Measurements from ENCODE around the gene TOLLIP.
A peak's percentile ranks its signal among the peaks of the same experiment; 100 is the strongest.
"Not testable (repeated sequence)": the region's sequence is repeated elsewhere in the genome, so short reads cannot be mapped to it uniquely, and the experiment has no call there.

The TOLLIP gene

GRCh38 chr11:1279674-1280055 lies 29.8 kb downstream of the TOLLIP start:
- no peak for DNase-seq

- DNase-seq = no peak
These were observed 30.4 kb downstream of the TOLLIP start for GRCh38 chr11:1278766-1279673.

DNA sequence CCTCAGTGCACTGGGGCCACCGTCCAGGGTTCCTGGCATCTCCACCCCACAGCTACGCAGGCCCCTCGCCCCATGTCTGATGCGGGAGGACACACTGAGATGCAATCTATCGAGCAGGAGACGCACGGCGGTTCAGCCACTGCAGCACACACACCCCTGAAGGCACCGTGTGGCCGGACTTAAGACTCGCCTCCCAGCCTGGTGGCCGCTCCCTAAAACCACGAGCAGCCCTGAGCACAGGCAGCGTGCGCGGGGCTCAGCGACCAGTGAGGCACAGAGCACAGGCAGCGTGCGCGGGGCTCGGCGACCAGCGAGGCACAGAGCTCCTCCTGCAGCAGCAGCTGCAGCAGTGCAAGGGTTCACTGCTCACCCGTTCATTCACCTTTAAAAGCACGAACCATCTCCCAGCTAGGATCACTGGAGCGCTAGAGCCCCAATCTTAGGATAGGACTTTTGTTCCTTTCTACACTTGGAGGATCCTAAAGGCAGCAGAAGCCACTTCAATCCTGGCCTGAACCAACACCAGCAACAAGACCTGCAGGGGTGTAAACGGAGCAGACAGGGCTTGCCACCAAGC lies 31.4 kb downstream of the TOLLIP start:
- no peak for DNase-seq

DNA sequence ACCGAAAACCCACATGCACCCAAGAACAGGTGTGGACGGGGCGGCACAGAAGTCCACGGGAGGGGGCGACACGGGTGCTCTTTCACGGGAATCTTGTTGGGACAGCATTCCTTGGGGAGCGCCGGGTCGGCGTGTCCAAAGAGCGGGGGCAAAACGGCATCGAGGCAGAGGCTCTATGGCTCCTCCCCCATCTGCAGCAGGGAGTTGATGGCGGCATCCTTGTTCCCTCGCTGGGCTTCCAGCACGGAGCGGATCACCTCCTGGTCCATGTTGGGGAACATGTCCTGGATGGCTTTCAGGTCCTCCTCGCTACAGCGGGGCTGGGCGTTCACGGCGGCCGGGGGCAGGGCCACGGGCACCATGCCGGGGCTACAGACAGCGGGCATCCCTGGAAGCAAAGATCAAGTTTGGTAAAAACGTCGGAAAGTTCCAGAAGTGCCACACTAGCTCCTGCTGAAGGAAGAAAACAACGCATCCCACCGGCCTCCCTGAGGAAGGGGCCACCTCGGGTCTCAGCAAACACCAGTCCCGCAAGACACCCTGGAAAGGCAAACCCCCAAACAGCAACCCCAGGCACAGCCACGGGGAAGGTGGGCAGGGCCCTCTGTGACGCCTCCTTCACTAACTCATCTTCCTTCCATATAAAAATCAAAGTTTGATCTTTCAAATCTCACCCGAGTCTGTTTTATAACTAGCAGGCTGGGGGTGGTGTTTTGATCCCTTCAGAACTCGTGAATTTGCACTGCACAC lies 32.4 kb downstream of the TOLLIP start:
- no peak for DNase-seq

GRCh38 chr11:1276041-1276790 lies 33.2 kb downstream of the TOLLIP start:
- no peak for DNase-seq

DNA sequence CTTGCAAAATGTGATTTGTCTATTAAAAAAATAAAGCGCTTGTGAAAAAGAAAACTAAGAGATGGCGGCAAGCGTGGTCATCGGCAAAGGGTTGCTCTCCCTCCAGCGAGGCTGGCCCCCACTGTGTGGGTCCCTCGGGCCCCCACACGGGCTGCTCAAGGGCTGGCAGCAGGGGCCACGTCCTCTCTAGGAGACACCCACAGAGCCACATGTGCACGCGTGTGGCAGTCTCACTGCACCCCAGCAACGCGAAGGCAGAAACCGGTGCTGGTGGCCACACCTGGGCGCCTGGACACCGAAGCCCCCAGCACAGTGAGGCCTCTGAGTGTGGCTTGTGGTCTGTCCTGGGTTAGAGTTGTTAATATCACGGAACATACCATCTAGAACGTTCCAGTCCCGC lies 34.4 kb downstream of the TOLLIP start:
- DNase-seq = no peak

- no peak for DNase-seq
These were observed 34.9 kb downstream of the TOLLIP start for GRCh38 chr11:1274501-1274900.

GRCh38 chr11:1272531-1272930 lies 36.9 kb downstream of the TOLLIP start:
- no peak for DNase-seq

DNA sequence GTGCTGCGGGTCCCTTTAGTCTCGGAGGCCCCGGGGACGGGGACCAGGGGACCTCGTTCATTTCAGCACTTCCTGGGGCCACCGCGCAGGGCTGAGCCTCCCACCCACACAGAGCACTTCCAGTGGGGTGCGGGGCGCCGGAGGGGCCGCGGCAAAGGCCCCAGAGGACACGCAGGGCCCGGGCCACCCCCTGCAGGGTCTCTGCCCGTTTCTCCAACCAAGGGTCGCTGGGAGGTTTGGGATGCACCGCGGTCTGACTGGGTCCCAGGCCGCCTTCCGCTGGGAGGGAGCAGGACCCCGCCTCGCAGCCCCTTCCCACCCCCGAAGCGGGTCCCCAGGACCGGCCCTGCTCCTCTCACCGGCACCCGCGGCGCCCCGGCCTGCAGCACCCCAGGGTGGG lies 37.5 kb downstream of the TOLLIP start:
- DNase-seq = no peak

- DNase-seq = no peak
These were observed 38.0 kb downstream of the TOLLIP start for GRCh38 chr11:1271406-1271805.

GRCh38 chr11:1271002-1271401 lies 38.4 kb downstream of the TOLLIP start:
- no peak for DNase-seq

- no peak for DNase-seq
These were observed 39.0 kb downstream of the TOLLIP start for GRCh38 chr11:1270476-1270875.

- DNase-seq = no peak
These were observed 39.5 kb downstream of the TOLLIP start for GRCh38 chr11:1269957-1270356.

GRCh38 chr11:1267441-1268100 lies 41.9 kb downstream of the TOLLIP start:
- no peak for DNase-seq

DNA sequence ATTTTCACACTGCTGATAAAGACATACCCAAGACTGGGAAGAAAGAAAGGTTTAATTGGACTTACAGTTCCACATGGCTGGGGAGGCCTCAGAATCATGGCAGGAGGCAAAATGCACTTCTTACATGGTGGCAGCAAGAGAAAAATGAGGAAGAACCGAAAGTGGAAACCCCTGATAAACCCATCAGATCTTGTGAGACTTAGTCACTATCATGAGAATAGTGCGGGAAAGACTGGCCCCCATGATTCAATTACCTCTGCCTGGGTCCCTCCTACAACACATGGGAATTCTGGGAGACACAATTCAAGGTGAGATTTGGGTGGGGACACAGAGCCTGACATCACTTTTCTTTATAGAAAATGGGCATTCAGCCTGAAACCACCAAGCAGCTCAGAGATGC lies 42.5 kb downstream of the TOLLIP start:
- not testable (repeated sequence) for DNase-seq

GRCh38 chr11:1265480-1265879 lies 44.0 kb downstream of the TOLLIP start:
- not testable (repeated sequence) for DNase-seq

GRCh38 chr11:1264444-1264843 lies 45.0 kb downstream of the TOLLIP start:
- peak; percentile 9 for DNase-seq

DNA sequence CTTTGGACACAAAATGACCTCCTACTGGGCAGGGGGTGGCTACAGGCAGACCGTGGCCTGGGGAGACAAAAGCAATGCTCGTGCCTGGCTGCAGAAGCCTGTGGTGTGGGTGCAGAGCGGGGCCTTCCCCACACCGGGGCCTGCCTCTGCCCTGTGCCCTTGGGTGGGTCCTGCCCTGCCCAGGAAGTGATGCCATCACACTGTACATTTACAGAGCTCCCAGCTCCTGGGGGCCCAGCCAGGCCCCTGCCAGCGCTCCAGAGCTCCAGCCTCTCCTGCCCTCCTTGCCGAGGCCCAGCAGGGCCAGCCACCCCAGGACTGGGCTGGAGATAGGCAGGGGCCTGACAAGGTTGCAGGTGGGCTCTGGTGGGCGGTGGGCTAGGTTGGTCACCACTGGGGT lies 46.4 kb downstream of the TOLLIP start:
- no peak for DNase-seq

GRCh38 chr11:1262172-1263006 lies 47.0 kb downstream of the TOLLIP start:
- peak; percentile 78 for DNase-seq

- DNase-seq = no peak
These were observed 48.0 kb downstream of the TOLLIP start for GRCh38 chr11:1261241-1262071.

DNA sequence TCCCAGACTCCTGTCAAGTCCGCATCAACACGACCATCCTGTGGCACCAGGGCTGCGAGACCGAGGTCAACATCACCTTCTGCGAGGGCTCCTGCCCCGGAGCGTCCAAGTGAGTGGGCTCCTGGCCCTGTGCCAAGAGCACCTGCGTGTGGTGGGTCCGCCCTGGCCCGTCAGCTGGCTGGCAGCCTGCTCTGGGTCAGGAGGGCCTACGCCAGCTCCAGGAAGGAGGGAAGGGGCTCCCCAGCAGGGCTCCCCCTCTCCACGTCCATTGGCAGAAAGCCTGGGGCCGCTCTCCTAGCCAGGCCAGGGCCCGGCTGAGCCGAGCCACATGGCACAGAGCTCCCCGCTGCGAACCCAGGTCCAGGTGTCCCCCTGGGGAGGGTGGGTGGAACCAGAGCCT lies 48.8 kb downstream of the TOLLIP start:
- no peak for DNase-seq
